HEK293T (cell line): Measurements from ENCODE around the gene ZIC5.

ENCODE experiments used
- CTCF ChIA-PET: fragments of 350-600 bp; formaldehyde crosslinking; extraction: SDS; loops from one replicate; lab custom pipeline; 2021; ENCODE audit warnings: antibody characterized with exemption, inconsistent platforms; lab: Yijun Ruan, JAX
- POLR2A ChIA-PET: fragments of 350-600 bp; formaldehyde crosslinking; extraction: SDS; loops from one replicate; lab custom pipeline; 2020; ENCODE audit warnings: antibody characterized with exemption, inconsistent platforms; lab: Yijun Ruan, JAX
- DNase-seq: peaks from one replicate; pipeline ENCODE4 v3.0.0; 2012; ENCODE audit warnings: mixed read lengths; ENCODE audit errors: extremely low spot score
- ARNT ChIP-seq: fragments of 450-650 bp; IDR thresholded peaks from 2 replicates; pipeline ENCODE4 v1.6.1; 2017; ENCODE audit warnings: mild to moderate bottlenecking
- CTBP1 ChIP-seq: fragments of 450-650 bp; IDR thresholded peaks from 2 replicates; pipeline ENCODE4 v1.6.1; 2016; ENCODE audit warnings: borderline replicate concordance

ZIC5 gene

GRCh38 chr13:99913167-99913566 lies 58.4 kb downstream of the ZIC5 start:
- CTCF ChIA-PET: interaction anchor here (0.7 kb wide), 2 partner anchors 13 to 374 kb away, joined by 3 to 6 read pairs; no protein-coding TSS in a partner anchor
- DNase-seq: no peak
- POLR2A ChIA-PET: interaction anchor here (0.8 to 1.1 kb wide), 3 partner anchors 66 to 79 kb away, joined by 3 to 4 read pairs (median 3); no protein-coding TSS in a partner anchor
- TF ChIP-seq ARNT: no peak
- no peak for TF ChIP-seq CTBP1
